ENCODE measurements around the gene PHOSPHO1. TPM values are rescaled to one million over a fixed set of nuclear protein-coding genes. Genes with fewer than 3 reads are reported as not detected.

The PHOSPHO1 gene
- total RNA-seq, 2 donors from 2014 or later = 0.55 to 6.3 TPM

DNA sequence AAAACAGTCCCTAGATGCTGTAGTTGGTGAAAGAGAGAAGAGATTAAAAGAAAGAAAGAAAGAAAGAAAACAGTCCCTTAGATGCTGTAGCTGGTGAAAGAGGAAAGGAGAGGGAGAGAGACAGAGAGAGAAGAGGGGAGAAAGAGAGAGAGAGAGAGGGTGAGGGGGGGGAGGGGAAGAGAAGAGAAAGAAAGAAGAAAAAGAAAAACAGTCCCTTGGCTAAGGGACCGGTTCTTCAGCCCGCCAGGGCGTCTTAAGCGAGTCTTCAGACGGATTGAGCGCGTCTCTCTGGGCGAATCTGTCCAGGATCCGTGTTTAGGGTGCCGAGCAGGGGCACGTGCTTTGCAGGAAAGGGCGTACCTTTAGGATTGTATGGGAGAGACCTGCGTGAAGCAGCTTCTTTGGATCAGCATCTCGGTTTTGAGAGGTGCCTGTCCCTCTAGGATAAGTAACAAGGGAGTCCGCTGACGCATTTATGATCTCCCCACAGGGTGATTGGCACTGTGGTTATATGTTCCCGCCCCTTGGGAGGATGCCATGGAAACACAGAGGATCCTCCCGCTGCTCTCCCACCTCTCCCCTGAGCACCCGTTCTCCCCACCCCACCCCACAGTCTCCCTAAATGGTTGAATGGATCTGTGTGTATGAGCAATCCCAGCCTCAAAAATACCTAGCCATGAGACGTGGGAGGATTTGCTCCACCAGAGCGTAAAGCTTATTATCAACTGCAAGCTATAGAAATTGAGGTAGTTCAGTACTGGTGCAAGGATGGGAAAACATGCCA lies 36.9 kb downstream of the PHOSPHO1 start:
- peak; percentile 43 for DNase-seq (ENCODE audit: low spot score)
- Histone ChIP-seq H3K27ac (peak overlapping the region; percentile 95 to 97), H3K27me3 (replicated peaks; ENCODE audit: insufficient read depth) (no peaks in the 10 kb centered on the region), H3K4me1 (replicated peaks) (no peaks in the 10 kb centered on the region), H3K9me3 (no peaks in the 10 kb centered on the region), H3K36me3 (no peaks in the 10 kb centered on the region), H3K4me3 (peak overlapping the region; percentile 68 to 79)
- 3% methylated on average over 21 of the region's 21 CpGs for WGBS
- intact Hi-C loops (cut with DNase I) = loop anchor here (10.0 kb wide), 2 partner anchors 201 to 1349 kb away; partner anchors contain the start of gene SCRN2
- TF ChIP-seq CTCF (IDR thresholded peaks at IDR 0.05) = no peak
- TF ChIP-seq POLR2A (IDR thresholded peaks at IDR 0.05) = peak; percentile 17
- TF ChIP-seq POLR2AphosphoS5 (IDR thresholded peaks at IDR 0.05) = peak; percentile 44

DNA sequence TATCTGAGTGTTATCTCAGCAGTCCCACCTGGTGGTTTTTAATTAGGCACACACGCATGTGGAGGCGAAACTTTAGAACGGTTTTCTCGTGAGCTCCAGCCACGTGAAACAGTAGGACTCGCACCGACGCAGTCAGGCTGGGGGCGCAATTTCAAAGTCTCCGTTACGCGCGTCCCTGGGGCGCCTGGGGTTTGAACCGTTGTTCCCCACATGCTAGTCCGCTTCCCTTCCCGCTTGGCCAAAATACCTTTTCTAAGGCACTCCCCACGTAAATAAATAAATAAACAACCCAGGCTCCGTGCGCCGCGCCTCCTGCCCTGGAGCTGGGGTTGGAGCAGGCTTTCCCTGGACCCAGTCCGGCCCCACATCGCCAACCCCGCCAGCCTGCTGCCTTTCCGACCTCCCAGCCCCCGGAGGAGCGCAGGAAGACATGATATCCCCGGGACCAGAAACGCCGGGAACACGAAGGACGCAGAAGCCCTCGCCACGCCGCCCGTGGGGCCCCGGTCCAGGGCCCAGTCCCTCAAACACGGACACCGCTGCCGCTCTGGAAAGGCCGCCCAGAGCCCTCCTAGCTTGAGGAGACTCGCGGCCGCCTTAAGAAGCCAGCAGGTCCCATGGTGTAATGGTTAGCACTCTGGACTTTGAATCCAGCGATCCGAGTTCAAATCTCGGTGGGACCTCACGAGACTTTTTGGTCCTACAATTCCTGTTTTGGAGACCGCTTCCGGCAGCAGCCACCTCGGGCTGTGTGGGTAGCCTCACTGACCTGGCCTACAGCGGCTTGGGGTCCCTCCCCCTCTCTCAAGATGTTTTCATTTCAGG lies 38.5 kb downstream of the PHOSPHO1 start:
- 0% methylated on average over 39 of the region's 53 CpGs for WGBS
- TF ChIP-seq CTCF (IDR thresholded peaks at IDR 0.05) (peak in 3 of 4 experiments; percentile 31 to 44 (median 33)), POLR2AphosphoS5 (IDR thresholded peaks at IDR 0.05) (peak; percentile 59), POLR2A (IDR thresholded peaks at IDR 0.05) (peak; percentile 35)
- Histone ChIP-seq H3K9me3 (no peaks in the 10 kb centered on the region), H3K4me3 (peak overlapping the region; percentile 68 to 79), H3K27me3 (replicated peaks; ENCODE audit: insufficient read depth) (no peaks in the 10 kb centered on the region), H3K4me1 (replicated peaks) (no peaks in the 10 kb centered on the region), H3K27ac (peak overlapping the region; percentile 95 to 97), H3K36me3 (no peaks in the 10 kb centered on the region)
- intact Hi-C loops (cut with DNase I) = loop anchor here (10.0 kb wide), 2 partner anchors 203 to 1347 kb away; partner anchors contain the start of gene SCRN2
- peak; percentile 93 for DNase-seq (ENCODE audit: low spot score)

DNA sequence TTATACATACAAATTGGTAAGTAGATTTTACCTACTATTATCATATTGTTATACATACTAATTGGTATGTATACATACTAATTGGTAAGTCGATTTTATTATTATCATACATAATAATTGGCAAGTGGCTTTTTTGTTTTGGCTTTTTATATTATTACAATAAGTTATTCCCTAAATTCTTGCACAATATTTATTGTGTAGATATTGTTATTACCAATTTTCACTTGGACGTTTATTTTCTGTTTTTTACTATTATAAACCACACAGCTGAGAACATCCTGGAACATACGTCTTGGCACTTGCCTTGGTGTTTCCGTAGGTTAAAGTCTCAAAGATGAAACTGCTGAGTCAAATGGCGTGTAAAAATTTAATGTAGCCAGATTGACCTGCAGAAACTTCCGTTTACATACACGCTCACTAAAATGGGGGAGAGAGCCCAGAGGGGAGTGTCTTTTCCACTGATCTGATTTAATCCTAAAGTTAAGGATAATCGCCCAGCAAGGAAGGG lies 39.1 kb downstream of the PHOSPHO1 start:
- H3K9me3 ChIP-seq = no peaks in the 10 kb centered on the region
- 8% methylated on average over 8 of the region's 8 CpGs for WGBS
- DNase-seq (ENCODE audit: low spot score) = no peak
- no peaks in the 10 kb centered on the region for H3K36me3 ChIP-seq
- TF ChIP-seq POLR2AphosphoS5 (IDR thresholded peaks at IDR 0.05) (no peak), CTCF (IDR thresholded peaks at IDR 0.05) (no peak), POLR2A (IDR thresholded peaks at IDR 0.05) (no peak)
- H3K4me1 ChIP-seq (replicated peaks) = no peaks in the 10 kb centered on the region
- intact Hi-C loops (cut with DNase I) = loop anchor here (10.0 kb wide), 2 partner anchors 203 to 1347 kb away; partner anchors contain the start of gene SCRN2
- peak overlapping the region; percentile 95 to 97 for H3K27ac ChIP-seq
- H3K4me3 ChIP-seq = peak overlapping the region; percentile 68 to 79
- H3K27me3 ChIP-seq (replicated peaks; ENCODE audit: insufficient read depth) = no peaks in the 10 kb centered on the region

GRCh38 chr17:49190932-49191331 lies 39.7 kb downstream of the PHOSPHO1 start:
- Histone ChIP-seq H3K4me3 (no peak overlapping the region), H3K4me1 (replicated peaks) (no peaks in the 10 kb centered on the region), H3K27ac (peak overlapping the region in 1 of 2 donors; percentile 97), H3K36me3 (no peaks in the 10 kb centered on the region), H3K27me3 (replicated peaks; ENCODE audit: insufficient read depth) (no peaks in the 10 kb centered on the region), H3K9me3 (no peaks in the 10 kb centered on the region)
- TF ChIP-seq POLR2A (IDR thresholded peaks at IDR 0.05) (no peak), CTCF (IDR thresholded peaks at IDR 0.05) (no peak), POLR2AphosphoS5 (IDR thresholded peaks at IDR 0.05) (no peak)
- no peak for DNase-seq (ENCODE audit: low spot score)
- 40% methylated on average over 4 of the region's 4 CpGs for whole genome bisulfite sequencing
- intact Hi-C loops (cut with DNase I) = loop anchor here (10.0 kb wide), 2 partner anchors 204 to 1346 kb away; partner anchors contain the start of gene SCRN2

All from prostate gland (tissue), 2 donors.